ENCODE measurements around the gene CAPN11.

- TF ChIP-seq POLR2A (IDR thresholded peaks at IDR 0.05) = no peak
- TF ChIP-seq CTCF (IDR thresholded peaks at IDR 0.05) = no peak
- TF ChIP-seq EP300 (IDR thresholded peaks at IDR 0.05) = no peak
These were observed 46.9 kb upstream of the CAPN11 start for GRCh38 chr6:44111434-44112417.

Data from stomach (tissue), 4 donors.